ENCODE results near the gene SIGLEC8.
"Not testable (repeated sequence)": the region's sequence is repeated elsewhere in the genome, so short reads cannot be mapped to it uniquely, and the experiment has no call there.

The SIGLEC8 gene

DNA sequence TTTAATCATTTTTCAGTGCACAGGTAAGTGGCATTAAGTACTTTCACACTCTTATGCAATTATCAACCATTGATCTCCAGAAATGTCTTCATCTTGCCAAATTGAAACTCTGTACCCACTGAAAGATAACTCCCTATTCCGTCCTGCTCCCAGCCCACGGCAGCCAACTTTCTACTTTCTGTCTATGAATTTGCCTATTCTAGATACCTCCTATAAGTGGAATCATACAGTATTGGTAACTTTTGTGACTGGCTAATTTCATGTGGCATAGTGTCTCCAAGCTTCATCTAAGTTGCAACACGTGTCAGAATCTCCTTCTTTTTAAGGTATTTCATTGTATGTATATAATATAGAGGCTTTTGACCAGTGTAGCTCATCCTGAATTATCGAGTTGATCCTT lies 14.4 kb upstream of the SIGLEC8 start:
- no peak for DNase-seq

DNA sequence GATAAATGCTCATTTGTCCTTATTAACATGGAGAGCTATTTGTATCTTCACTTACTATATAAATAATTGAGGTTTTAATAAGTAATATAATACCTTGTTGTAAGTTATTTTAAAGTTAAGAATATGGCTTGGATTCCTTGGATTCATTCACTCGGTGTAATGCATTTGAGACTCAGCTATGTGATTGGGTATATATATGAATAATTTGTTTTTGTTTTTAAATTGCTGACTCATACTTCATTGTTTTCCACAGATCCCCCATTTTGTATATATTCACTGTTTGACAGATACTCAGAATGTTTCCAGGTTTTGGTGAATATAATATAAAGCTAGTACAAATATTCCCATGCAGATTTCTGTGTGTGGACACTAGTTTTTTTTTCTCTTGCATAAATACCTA lies 13.3 kb upstream of the SIGLEC8 start:
- no peak for DNase-seq

DNA sequence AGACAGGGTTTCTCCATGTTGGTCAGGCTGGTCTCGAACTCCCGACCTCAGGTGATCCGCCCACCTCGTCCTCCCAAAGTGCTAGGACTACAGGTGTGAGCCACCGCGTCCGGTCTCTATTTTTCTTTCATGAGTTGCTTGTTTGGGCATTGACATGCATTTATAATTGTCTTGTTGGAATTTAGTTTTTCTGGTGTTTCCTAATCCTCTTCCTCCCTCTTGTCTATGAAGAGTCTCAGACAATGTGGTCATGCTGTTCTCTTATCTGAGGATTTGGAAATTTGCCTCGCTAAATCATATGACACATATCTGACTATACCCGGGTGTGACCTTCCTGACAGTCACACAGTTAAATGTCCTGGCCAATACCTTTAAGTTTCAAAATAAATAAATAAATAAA lies 12.7 kb upstream of the SIGLEC8 start:
- no peak for DNase-seq

DNA sequence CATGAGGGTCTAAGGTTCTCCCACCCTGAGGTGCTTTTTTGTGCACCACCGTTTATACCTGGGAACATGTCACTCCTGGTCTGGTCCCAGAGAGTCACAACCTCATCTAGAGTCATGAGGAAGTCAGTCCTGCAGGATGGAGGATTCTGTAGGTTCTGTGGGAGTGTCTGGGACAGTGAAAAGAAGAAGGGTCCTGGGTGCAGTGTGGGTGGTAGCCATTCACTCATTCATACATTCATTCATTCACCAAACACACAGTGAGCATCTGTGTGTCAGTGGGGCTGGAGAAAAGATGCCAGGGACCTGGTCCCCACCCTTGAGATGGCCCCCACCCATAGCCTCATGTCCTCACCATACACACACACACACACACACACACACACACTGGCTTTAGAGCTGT lies 11.4 kb upstream of the SIGLEC8 start:
- DNase-seq: no peak

DNA sequence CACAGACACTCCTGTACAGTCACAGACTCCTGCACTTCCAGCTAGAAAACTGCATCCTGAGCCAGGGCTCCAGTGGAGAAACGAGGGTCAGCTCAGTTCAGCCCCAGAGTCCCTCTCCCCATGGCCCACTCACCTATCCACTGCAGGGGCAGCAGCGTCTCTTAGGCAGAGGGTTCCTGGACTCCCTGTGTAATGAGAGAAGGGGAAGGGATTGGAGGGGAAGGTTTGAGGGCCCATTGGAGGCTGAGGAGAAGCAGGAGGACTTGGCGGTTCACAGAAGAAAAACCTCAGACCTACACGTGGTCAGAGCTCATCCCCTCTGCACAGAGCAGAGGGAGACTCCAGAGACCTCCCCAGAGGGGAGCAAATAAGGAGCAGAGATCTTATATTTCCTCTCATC lies 10.9 kb upstream of the SIGLEC8 start:
- DNase-seq: peak; percentile 33

DNA sequence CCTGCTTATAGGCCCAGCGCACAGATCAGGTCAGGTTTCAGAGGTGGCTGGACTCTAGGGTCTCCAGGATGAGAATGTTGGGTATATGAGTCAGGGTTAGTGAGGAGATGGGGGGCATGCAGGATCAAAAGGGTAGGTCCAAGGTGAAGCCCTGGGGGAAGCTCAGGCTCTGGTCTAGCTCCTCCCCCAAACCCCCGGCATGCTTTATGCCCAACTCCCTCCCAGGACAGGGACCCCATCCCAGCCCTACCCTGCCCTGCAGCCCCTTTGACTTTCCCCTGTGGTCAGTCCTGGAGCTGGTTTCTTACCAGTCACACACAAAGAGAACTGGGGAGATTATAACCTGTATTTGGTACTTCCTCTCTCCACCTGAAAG lies 10.3 kb upstream of the SIGLEC8 start:
- DNase-seq: peak; percentile 32

DNA sequence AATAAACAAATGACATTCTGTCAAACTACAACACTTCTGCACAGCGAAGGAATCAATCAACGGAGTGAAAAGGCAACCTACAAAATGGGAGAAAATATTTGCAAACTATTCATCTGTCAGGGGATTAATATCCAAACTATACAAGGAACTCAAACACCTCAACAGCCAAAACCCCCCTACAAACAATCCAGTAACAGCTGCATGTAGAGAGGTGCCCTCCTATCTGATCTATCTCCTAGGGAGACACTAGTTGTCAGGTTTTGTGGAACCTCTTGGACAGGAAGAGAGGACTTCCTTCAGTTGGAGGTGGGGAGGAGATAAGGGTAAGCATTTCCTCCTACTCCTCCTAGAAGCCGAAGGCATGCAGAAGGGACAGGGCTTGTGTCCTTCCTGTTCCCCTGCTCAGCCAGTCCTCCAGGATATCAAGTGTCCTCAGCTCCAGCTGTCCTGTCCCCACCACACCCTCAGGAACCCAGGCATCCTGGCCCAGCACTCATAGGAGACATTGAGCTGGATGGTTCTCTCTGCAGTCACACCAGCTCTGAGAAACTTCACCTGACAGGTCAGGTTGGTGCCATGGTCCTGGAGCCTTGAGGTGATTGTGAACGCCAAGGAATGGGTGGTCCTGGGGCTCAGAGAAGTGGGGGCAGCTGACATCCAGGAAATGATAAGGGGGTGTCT lies 9.8 kb upstream of the SIGLEC8 start:
- DNase-seq: peak; percentile 24

DNA sequence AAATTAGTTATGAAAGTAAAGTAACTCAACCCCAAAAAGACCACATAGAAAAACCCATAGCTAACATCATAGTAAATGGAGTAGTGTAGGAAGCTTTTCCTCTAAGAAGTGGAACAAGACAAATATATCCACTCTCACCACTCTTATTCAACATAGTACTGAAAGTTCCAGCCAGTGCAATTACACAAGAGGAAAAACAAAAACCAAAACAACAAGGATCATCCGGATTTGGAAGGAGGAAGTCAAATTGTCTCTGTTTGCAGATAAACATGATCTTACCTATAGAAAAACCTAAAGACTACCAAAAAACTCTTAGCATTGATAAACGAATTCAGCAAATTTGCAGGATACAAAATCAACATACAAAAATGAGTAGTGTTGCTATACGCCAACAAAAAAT lies 8.5 kb upstream of the SIGLEC8 start:
- no peak for DNase-seq

DNA sequence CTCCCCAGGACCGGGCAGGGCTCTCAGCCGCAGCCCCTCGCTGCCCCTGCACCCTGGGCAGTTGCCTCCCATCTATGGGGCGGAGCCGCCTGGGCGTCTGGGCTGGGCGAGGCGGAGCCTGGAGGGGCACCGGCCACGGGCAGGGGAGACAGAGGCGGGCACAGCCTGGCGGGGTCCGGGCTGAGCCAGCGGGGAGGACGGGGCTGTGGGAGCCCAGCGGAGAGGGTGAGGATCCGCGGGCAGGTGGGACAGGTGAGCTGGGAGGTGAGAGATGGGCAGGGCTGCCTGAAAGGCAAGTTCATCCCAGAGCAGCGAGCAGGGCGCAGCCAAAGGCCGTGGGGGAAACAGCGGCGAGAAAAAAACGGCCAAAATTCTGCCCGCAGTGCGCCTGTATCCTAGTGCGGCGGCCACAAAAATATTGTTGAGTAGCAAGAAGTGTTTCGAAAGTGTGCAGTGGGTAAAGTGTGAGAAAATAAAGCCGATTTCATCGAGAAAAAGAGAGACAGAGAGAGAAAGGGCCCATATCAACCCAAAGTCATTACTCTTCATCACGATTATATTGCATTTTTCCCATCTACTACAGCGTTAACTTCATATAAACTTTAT lies 5.8 kb upstream of the SIGLEC8 start:
- not testable (repeated sequence) for DNase-seq

DNA sequence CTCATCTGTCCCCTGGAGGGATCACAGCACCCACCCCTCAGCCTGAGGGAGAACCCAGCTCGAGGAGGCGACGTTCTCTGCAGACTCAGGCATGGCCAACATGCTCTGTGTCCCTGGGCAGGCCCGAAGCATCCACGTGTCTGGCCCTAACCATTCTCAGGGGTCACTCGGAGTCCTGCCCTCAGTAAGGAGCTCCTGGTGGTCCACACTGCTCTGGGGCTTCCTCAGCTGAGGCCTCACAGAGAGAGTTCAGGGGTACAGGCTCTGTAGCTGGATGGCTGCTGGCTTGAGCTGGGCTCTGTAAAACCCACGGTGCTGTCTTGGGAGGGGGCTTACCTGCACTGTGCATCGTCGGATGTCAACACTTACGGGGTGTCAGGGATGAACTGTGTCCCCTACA lies 4.4 kb upstream of the SIGLEC8 start:
- peak; percentile 43 for DNase-seq

DNA sequence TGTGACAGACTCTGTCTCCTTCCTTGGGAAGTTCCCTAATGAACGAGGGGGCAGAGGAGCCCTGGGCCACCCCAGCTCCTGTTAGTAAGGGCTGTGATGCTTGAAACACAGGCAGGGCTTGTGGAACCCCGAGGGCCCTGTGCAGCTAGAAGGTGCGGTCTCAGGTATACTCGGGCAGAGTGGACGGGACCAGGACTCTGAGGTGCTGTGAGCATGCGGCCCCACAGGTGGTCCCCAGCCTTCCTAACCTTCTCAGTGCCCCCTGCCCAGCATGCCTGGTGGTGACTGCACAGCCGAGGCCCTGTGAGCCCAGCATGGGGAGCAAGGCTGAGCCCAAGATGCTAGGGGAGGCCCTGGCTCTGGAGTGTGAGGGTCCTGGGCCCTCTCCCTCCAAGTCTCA lies 4.0 kb upstream of the SIGLEC8 start:
- DNase-seq: peak; percentile 30

DNA sequence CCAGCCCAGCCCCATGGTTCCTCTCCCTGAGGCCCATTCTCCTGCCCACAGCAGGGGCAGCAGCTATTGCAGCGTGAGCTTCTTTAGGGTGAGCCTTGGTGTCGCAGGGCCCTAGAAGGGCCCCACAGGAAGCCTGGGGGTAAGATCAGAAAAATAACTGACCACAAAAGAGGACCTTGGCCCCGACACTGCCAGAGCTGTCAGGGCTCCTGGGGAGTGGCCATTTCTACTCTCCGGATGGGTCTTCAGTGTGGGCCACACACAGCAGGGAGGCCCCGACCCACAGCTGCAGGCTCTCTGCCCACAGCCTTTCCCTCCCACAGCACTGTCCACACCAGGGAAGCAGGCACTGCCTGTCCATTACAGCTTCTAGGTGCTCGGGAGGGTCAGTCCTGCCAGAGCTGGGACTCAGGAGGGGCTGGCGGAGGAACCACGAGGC lies 3.5 kb upstream of the SIGLEC8 start:
- peak; percentile 51 for DNase-seq

DNA sequence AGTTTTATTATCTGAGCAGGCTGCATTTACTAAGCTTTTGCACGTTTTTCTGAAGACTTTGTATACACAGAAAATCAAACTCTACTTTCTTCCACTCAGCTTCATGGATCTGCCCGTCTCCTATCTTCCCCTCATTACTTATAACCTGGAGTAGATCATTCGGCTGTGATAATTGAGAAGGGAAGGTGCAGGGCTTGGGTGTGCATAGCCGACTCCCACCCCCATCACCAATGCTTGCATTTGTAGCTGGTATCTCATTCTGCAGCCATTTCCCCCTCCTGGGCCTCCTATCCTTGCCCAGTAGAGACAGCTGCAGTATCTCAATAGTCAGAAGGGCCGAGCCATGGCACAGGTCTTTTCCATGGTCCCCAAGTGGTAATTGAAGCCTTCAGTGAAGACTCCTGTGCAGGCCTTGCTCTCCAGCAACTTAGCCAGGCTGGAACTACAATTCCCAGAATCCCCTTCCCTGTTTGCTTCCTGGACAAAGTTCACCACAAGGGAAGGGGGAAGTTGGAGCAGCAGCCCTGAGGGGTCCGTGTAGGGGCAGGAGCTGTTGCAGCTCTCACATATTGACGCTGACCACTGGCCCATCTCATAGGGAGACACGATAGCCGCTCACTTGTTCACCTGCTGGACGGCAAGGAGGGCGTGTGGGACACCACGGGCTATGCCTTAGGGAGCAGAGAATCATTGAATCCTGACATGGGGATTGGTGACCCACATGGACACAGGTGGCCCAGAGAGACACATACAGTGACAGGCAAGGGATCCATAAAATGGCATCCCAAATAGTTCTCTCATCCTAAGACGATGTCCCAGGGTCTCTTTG lies 2.1 kb upstream of the SIGLEC8 start:
- peak; percentile 35 for DNase-seq

DNA sequence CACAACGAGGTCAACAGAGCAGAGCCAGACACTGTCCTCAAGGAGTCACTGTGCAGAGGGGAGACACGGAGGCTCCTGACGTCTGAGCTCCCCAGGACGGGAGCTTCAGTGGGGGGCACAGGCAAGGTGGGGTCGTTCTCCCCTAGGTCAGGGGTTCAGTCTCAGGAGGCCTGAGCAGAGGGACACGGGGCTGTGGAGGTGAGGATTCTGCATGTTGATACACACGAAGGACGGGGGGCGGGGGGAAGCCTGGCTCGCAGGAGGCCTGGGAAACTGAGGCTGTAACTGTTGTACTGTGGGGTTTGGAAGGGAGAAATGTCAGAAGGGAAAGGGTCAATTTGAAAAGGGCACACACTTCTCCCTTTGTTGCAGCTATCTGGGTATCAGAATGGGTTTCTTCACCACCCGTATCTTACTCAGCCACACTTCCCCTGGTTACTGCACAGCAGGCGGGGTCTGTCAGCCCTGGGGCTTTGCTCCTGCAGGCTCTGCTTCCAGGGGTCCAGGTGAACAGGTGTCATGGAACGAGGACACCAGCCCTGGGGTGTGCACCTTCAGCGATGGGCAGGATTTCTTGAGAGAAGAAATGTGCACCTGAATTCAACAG lies 748 bp upstream of the SIGLEC8 start:
- peak; percentile 15 for DNase-seq

DNA sequence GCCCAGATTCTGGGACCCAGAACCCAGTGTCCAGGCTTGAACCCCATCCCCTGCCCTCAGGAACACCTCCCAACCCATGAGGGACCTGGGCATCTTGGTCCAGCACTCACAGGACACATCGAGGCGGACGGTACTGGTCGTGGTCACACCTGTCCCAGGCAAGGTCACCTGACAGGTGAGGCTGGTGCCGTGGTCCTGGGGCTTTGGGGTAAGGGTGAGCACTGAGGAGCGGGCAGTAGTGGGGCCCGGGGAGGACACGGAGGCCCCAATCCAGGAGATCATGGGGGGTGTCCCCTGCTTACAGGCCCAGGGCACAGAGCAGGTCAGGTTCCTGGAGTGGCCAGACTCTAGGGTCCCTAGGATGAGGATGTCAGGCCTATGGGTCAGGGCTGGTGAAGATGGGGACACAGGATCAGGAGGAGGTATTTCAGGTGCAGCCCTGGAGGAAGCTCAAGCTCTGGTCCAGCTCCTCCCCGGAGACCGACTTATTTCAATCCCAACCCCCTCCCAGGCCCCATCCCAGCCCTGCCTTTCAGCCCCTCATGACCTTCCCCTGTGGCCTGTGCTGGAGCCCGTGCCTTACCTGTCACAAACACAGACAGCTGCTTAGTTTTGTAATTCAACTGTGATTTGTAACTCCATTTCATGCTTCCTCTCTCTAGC lies 772 bp downstream of the SIGLEC8 start:
- DNase-seq: no peak

DNA sequence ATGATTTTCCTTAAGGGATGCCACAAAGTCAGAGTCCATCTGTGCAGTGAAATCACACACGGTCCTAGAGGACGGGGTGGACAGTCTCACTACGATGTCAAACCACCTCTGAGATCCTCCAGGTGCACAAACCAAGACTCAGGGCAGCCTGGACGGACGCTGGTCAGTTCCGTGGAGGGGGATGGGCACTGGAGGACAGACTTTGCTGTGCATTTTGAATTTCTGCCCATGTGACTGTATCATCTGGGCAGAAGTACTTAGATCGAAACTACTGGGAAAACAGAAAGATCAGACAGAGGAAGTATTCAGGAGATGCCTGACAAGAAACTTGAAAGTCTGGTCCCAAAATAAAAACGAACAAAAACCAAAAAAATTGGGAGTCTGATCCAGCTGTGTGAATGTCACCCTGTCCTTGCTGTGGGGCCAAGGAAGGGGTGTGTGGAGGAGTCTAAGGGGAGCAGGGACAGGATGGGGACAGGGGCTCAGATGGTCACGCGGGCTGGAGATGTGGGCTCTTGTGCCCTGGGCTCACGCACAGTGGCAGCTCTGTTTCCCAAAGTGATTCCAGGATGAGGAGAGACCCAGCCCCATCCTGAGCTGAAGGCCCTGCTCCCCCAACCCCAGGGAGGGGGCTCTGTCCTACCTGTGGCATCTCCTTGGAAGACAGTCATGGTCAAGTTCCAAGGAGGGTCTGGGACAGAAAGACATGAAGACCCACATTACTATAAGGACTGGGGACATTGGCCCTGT lies 1.5 kb downstream of the SIGLEC8 start:
- no peak for DNase-seq

DNA sequence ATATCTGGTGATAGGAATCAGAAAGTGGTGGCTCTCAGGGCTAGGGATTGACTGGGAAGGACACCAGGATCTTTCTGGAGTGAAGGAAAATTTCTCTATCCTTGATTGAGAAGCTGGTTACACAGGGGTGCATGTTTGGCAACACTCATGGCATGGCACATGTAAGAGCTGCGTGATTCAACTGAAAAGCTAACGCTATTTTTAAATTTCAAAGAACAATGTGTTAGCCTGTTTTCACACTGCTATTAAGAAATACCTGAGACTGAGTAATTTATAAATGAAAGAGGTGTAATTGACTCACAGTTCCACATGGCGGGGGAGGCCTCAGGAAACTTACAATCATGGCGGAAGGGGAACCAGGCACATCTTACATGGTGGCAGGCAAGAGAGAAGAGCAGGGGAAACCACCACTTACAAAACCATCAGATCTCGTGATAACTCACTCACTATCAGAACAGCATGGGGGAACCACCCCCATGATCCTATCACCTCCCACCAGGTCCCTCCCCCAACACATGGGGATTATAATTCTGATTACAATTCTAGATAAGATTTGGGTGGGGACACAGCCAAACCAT lies 7.4 kb downstream of the SIGLEC8 start:
- DNase-seq: no peak

DNA sequence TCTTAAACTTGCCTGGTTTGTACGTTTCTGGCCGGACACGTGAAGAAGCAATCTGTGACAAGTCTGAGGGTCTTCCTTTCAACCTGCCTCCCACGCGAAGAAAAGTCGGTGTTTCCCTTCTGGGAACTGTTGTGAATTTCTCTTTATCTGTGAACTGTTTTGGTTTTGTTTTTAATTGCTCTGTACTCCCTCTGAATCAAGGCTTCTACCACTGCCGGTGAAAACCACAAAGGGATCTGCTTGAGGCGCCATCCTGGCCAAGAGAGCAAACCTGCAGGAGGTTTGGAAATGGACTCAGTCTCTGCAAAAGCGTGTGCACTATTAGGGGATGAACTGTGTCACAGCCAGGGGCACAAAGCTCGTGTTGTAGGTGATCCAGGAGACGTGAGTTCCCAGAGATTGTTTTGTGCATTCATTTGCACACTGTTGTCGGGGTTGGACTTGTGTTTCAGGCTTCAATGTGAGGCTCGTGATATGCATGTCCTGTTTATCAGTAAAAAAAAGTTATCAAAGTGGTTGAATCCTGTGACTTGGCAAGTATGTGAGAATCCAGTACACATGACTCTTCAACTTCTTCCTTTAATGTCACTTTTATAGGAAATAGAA lies 9.7 kb downstream of the SIGLEC8 start:
- no peak for DNase-seq

DNA sequence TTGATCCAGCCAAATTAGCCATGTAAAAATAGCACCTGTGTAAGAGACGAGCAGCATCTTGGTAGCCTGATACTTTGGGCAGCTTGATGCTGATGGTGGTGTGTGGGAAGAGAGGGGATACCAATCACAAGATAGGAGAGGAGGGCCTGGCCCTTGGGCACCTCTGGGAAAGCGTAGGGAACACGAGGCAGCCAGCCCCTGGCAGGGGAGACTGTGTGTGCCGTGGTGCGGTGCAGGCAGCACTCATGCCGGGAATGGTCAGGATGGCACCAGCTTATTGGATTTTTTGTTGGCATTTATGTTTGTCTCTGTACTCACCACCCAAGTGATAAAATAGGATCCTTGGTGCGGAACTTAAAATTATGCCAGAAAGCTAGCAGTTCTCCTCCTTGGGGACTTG lies 10.2 kb downstream of the SIGLEC8 start:
- DNase-seq: no peak

DNA sequence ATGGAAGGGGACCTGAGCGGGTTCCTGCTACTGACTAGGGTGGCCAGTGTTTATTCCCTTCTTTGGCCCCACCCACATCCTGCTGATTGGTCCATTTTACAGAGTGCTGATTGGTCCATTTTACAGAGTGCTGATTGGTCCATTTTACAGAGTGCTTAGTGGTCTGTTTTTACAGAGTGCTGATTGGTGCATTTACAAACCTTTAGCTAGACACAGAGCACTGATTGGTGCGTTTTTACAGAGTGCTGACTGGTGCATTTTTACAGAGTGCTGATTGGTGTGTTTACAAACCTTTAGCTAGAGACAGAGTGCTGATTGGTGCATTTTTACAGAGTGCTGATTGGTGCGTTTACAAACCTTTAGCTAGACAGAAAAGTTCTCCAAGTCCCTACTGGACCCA lies 10.7 kb downstream of the SIGLEC8 start:
- not testable (repeated sequence) for DNase-seq

All from islet precursor cell (in vitro differentiated cells).